Memory B cell (primary cell): Measurements from ENCODE around the gene C2CD4D.
"Not testable (repeated sequence)": the region's sequence is repeated elsewhere in the genome, so short reads cannot be mapped to it uniquely, and the experiment has no call there.

Source experiments
- ATAC-seq: fragments of 150-1000 bp; cut with Tn5 transposase; 2 replicates; pipeline ENCODE4 v1.10.0; 2021; ENCODE audit warnings: low read depth, mild to moderate bottlenecking, moderate library complexity
- DNase-seq, 2 donors: peaks; one replicate each; pipeline ENCODE4 v3.0.0; 2022; ENCODE audit warnings: low spot score in 2 of 2
- H3K27ac Mint-ChIP-seq: one replicate; pipeline ENCODE4 v1.8.0; 2022; ENCODE audit warnings: mild to moderate bottlenecking, moderate library complexity, mixed read lengths
- H3K27me3 Mint-ChIP-seq: one replicate; pipeline ENCODE4 v1.8.0; 2022; ENCODE audit warnings: mixed read lengths
- H3K36me3 Mint-ChIP-seq: one replicate; pipeline ENCODE4 v1.8.0; 2022; ENCODE audit warnings: mild to moderate bottlenecking, mixed read lengths
- H3K4me1 Mint-ChIP-seq: one replicate; pipeline ENCODE4 v1.8.0; 2022; ENCODE audit warnings: mixed read lengths
- H3K4me3 Mint-ChIP-seq: one replicate; pipeline ENCODE4 v1.8.0; 2022; ENCODE audit warnings: mild to moderate bottlenecking, moderate library complexity, mixed read lengths
- H3K9me3 Mint-ChIP-seq: one replicate; pipeline ENCODE4 v1.8.0; 2022; ENCODE audit warnings: mixed read lengths

The C2CD4D gene

DNA sequence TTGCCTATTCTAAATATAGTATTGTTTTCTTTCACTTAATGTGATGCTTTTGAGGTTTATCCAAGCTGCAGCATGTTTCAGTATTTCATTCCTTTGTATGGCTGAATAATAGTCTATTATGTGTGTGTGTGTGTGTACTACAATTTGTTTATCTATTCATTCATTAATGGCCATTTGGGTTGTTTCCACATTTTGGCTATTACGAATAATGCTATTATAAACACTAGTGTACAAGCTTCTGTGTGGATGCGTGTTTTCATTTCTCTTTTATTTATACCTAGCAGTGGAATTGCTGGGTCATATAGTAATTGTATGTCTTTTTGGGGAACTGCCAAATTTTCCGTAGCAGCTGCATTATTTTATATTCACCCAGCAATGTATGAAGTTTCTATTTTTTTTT, 28.9 kb upstream of the C2CD4D start:
- Mint-ChIP-seq H3K27ac (no peak overlapping the region), H3K9me3 (no peaks in the 10 kb centered on the region)
- ATAC-seq = no peak

DNA sequence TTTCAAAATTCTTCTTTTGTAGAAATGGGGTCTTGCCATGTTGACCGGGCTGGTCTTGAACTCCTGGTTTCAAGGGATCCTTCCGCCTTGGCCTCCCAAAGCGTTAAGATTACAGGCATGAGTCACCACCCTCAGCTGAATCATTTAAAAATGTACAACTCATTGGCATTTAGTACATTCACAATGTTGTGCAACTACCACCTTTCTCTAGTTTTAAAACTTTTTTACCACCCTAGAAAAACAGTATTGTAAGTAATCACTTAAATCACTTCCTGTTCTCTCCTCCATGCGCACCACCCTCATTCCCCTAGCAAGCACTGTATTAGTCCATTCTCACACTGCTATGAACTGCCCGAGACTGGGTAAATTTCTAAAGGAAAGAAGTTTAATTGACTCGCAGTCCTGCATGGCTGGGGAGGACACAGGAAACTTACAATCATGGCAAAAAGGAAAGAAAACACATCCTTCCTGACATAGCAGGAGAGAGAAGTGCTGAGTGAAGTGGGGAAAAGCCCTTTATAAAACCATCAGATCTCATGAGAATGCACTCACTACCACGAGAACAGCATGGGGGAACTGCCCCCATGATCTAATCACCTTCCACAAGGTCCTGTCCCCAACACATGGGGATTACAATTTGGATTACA, 28.3 kb upstream of the C2CD4D start:
- DNase-seq (no peak), ATAC-seq (no peak)
- no peak overlapping the region for H3K4me3 Mint-ChIP-seq
- H3K27ac Mint-ChIP-seq = no peak overlapping the region
- peaks cover 5% of the 10 kb centered on the region for H3K27me3 Mint-ChIP-seq
- no peaks in the 10 kb centered on the region for H3K4me1 Mint-ChIP-seq
- no peaks in the 10 kb centered on the region for H3K36me3 Mint-ChIP-seq
- H3K9me3 Mint-ChIP-seq = no peaks in the 10 kb centered on the region

More for the DNA sequence above, 28.9 kb upstream of the C2CD4D start:
- Mint-ChIP-seq H3K27me3 (peaks cover 5% of the 10 kb centered on the region), H3K4me1 (no peaks in the 10 kb centered on the region), H3K36me3 (no peaks in the 10 kb centered on the region), H3K4me3 (no peak overlapping the region)
- DNase-seq = no peak

DNA sequence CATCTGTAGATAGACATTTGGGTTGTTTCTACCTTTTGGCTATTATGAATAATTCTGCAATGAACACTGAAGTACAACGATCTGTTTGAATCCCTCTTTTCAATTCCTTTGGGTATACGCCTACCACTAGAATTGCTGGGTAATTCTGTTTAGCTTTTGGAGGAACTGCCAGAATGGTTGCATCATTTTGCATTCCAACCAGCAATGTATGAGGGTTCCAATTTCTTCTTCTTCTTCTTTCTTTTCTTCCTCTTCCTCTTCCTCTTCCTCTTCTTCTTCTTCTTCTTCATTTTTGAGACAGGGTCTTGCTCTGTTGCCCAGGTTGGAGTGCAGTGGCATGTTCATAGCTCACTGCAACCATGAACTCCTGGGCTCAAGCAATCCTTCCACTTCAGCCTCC, 27.7 kb upstream of the C2CD4D start:
- H3K4me1 Mint-ChIP-seq = no peaks in the 10 kb centered on the region
- peaks cover 8% of the 10 kb centered on the region for H3K27me3 Mint-ChIP-seq
- no peaks in the 10 kb centered on the region for H3K36me3 Mint-ChIP-seq
- ATAC-seq = no peak
- no peak overlapping the region for H3K27ac Mint-ChIP-seq
- no peaks in the 10 kb centered on the region for H3K9me3 Mint-ChIP-seq
- DNase-seq = no peak
- no peak overlapping the region for H3K4me3 Mint-ChIP-seq

DNA sequence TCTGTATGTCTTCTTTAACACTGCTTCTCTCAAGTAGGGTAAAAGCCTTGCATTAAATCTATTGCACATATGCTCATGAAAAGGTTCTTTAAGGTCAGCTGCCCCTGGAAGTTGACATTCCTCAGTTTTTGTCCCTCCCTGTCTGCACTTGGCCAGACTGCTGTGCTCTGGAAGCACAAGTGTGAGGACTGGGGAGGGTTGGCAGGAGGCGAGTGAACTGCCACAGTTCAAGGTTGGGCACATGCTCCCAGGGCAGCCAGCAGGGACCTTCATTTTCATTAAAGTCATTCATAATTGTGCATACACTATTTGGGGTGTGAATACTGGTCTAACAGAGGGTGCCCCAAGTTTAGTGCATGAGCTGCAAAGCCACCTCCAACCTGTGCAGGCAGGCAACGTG, 24.8 kb upstream of the C2CD4D start:
- no peaks in the 10 kb centered on the region for H3K36me3 Mint-ChIP-seq
- H3K4me3 Mint-ChIP-seq = no peak overlapping the region
- no peak for DNase-seq
- ATAC-seq = no peak
- H3K9me3 Mint-ChIP-seq = no peaks in the 10 kb centered on the region
- H3K27me3 Mint-ChIP-seq = peaks cover 11% of the 10 kb centered on the region
- H3K27ac Mint-ChIP-seq = no peak overlapping the region
- peaks cover 7% of the 10 kb centered on the region for H3K4me1 Mint-ChIP-seq

DNA sequence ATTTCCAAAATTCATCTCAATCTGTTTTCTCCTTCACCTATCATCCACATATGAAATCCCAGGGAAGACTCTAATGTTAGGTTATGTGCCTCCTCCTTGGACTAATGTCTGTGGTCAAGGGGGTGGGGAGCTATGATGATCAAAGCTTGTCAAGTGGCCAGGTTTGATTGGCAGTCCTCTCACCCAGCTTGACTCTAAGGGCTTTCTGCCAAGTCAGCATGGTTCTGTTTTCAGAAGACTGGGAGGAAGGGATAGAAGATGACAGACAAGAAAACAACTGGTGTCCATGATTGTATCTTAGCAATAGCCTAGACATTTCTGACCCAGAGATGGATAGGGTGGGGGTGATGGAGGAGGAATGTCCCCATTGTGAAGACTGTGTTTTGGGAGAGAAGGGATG, 23.0 kb upstream of the C2CD4D start:
- Mint-ChIP-seq H3K27me3 (peaks cover 11% of the 10 kb centered on the region), H3K27ac (no peak overlapping the region)

DNA sequence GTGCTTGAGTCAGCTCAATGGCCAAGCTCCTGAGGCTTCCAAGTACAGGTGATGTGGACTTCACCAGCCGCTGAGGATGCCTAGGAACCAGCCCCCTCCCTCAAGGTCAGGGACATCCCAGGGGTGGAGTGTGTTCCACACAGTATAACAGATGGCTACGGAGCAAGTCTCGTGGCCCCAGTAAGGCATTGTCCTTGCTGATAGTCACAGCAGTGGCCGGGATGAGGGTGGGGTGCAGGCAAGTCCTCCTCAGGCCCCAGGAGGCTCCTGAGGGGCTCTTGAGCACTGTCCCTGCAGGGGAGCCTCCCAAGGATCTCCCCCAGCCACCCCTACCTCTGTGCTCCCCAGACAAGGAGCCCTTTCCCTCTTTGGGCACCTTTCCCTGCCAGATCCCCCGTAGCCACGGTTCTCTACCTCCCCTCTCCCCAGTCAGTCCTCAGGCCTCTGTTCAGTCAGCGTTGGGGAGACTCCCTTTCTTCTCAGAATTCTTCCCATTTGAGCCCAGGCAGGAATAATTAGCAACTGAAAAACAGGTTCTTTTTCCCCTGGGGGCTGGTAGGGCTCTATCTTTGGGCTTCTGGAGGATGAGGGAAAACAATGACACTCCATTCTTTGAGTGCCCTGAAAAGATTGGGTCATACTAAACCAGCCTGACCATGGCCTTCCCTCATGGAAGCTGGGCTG, 21.0 kb upstream of the C2CD4D start:
- peaks cover 9% of the 10 kb centered on the region for H3K27me3 Mint-ChIP-seq
- H3K4me1 Mint-ChIP-seq = peaks cover 7% of the 10 kb centered on the region
- DNase-seq (no peak), ATAC-seq (no peak)
- no peak overlapping the region for H3K4me3 Mint-ChIP-seq
- no peaks in the 10 kb centered on the region for H3K36me3 Mint-ChIP-seq
- H3K9me3 Mint-ChIP-seq = no peaks in the 10 kb centered on the region
- no peak overlapping the region for H3K27ac Mint-ChIP-seq

More for the DNA sequence above, 23.0 kb upstream of the C2CD4D start:
- no peak overlapping the region for H3K4me3 Mint-ChIP-seq
- ATAC-seq (no peak), DNase-seq (no peak)
- H3K9me3 Mint-ChIP-seq = no peaks in the 10 kb centered on the region
- H3K36me3 Mint-ChIP-seq = no peaks in the 10 kb centered on the region
- H3K4me1 Mint-ChIP-seq = peaks cover 7% of the 10 kb centered on the region

DNA sequence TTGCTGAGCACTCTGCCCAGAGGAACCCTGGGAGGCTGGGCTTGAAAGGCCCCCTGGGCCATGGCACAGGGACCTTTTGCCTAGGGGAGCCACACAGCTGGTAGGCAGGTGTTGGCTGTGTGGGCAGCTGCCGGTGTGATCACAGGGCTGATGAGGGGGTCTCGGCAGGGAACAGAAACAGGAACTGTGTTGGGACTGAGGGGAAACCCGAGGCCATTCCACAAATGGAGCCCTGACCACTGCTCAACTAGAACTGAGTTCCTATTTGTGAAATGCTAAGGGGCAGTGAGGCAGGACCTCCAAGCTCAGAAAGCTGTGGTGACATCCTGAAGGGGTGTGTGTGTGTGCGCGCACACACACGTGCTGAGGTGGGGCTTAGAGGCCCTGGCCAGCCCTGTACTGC, 20.3 kb upstream of the C2CD4D start:
- DNase-seq = no peak
- peak; percentile 48 for ATAC-seq
- Mint-ChIP-seq H3K27me3 (peaks cover 6% of the 10 kb centered on the region), H3K36me3 (no peaks in the 10 kb centered on the region), H3K27ac (no peak overlapping the region), H3K4me1 (peaks cover 7% of the 10 kb centered on the region), H3K9me3 (no peaks in the 10 kb centered on the region), H3K4me3 (no peak overlapping the region)

DNA sequence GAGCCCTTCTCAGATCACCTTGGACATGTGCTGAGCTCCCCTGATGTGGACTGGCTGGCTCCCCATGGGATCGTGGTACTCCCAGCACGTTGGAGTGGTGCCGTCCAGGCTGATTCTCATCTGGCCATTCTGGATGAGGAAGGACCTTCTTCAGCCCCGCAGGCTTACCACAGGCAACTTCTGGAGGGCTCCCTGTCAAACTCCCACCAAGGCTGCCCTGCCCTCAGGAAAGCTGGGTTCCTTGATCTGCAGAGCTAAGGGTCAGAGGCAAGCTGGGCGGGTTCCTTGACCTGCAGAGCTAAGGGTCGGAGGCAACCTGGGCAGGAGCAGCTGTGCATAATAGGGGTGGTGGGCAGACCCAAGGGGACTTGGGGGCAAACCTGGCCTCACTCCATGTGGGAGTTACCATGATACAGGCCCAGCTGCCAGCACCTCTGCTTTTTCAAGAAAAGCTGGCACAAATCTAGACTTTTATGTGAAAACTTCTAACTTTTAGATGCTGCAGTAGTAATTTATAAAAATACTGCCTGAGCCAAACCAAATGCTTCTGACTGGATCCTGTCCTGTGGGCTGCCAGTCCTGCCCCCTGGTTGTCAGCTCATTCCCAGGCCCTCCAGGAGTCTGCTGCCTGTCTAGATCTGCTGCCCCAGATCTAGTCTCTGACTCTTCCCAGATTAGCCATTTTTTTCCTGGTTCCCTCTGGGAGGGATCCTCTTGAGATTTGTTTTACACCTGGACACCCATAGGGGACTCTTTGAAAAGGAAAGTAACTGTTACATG, 19.5 kb upstream of the C2CD4D start:
- peaks cover 7% of the 10 kb centered on the region for H3K4me1 Mint-ChIP-seq
- DNase-seq = no peak
- H3K27me3 Mint-ChIP-seq = peaks cover 6% of the 10 kb centered on the region
- H3K36me3 Mint-ChIP-seq = no peaks in the 10 kb centered on the region
- no peak overlapping the region for H3K4me3 Mint-ChIP-seq
- H3K27ac Mint-ChIP-seq = no peak overlapping the region
- no peaks in the 10 kb centered on the region for H3K9me3 Mint-ChIP-seq
- ATAC-seq = no peak

DNA sequence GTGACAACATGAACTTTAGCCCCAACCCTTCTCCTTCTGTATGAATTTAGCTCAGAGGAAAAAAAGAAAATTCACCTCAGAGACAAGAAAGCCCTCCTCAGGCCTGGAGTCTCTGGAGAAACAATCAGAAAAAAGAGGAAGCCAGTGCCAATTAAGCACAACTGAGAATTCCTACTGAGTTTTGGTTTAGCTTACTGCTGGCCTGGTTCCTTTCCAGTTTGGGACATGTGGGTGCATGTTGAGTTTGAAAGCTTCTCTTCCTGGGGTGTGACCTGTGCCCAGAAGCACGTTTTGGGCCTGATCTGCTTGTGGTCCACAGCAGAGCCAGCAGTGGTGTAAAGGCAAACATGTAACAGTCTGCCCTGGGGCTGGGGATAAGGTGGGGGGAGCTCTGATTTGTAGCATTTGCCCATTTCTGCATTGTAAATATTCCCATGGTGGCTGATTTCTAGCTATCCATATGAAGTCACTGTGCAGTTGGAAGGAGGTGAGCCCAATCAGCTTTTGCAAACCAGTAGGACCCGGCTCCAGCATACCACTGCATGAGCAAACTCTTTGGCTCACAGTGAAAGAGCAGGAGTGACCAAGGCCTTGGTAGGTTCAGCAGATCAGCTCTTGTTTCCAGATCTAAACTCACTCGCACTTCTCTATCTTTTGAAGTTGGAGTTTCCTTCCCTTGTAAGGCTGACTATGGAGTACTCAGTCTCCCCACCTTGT, 18.6 kb upstream of the C2CD4D start:
- Mint-ChIP-seq H3K4me3 (no peak overlapping the region), H3K36me3 (no peaks in the 10 kb centered on the region), H3K9me3 (no peaks in the 10 kb centered on the region), H3K27me3 (peaks cover 6% of the 10 kb centered on the region), H3K27ac (no peak overlapping the region), H3K4me1 (peaks cover 7% of the 10 kb centered on the region)
- ATAC-seq = no peak
- DNase-seq = no peak

DNA sequence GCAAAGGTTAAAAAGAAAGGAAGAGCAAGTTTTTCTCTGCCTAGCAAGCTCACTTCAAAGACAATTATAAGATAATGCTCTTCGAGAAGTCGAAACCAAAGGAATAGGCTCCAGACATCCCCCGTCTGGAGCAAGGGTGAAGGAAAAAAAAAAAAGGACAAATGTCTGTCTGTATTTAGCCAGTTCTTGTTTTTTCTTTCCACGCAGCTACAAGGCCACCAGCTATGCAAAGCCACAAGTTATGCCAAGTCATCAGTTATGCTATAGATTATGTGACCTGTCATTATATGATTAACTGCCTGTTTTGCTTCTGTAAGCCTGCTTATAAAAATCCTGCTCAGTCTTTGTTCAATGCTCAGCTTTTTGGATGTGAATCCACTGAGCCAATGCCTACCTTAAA, 16.3 kb upstream of the C2CD4D start:
- H3K9me3 Mint-ChIP-seq = no peaks in the 10 kb centered on the region
- peaks cover 6% of the 10 kb centered on the region for H3K27me3 Mint-ChIP-seq
- DNase-seq = no peak
- no peaks in the 10 kb centered on the region for H3K36me3 Mint-ChIP-seq
- no peak for ATAC-seq
- H3K27ac Mint-ChIP-seq = no peak overlapping the region
- no peak overlapping the region for H3K4me3 Mint-ChIP-seq
- H3K4me1 Mint-ChIP-seq = peaks cover 7% of the 10 kb centered on the region

DNA sequence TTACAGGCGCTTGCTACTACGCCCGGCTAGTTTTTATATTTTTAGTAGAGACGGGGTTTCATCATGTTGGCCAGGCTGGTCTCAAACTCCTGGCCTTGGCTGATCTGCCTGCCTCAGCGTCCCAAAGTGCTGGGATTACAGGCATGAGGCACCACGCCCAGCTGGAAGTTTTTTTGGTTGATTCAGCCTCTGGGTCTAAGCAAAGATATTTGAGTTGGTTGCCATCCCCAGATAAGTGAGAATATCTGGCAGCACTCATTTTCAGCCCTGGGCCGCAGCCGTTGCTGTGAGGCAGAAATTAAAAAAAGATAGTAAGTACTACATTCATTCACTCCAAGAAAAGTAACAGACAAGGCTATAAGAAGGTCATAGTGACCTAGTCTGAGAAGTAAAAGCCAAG, 15.9 kb upstream of the C2CD4D start:
- not testable (repeated sequence) for DNase-seq, H3K27ac Mint-ChIP-seq, H3K9me3 Mint-ChIP-seq, H3K4me1 Mint-ChIP-seq, H3K4me3 Mint-ChIP-seq, ATAC-seq, H3K27me3 Mint-ChIP-seq, H3K36me3 Mint-ChIP-seq

DNA sequence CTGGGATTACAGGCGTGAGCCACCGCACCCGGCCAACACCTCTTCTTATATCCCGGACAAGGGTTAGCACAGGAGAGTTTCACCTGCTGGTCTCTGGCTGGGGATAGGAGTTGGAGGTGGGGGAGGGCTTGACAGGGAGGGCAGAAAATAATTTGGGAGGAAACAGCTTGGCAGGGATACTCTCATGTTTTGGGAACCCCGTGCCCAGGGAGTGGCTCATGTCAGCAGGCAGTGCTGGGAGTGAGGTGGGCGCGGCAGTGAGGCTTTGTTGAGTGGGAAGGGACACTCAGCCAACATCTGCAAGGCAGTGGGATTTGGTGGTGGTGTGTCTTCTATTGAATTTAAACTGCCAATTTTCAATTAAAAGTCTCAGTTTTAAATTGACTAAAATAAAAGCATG, 15.0 kb upstream of the C2CD4D start:
- H3K4me3 Mint-ChIP-seq = no peak overlapping the region
- no peaks in the 10 kb centered on the region for H3K9me3 Mint-ChIP-seq
- no peak for DNase-seq
- no peak overlapping the region for H3K27ac Mint-ChIP-seq
- no peak for ATAC-seq
- no peaks in the 10 kb centered on the region for H3K36me3 Mint-ChIP-seq
- peaks cover 12% of the 10 kb centered on the region for H3K27me3 Mint-ChIP-seq
- H3K4me1 Mint-ChIP-seq = peaks cover 1% of the 10 kb centered on the region

DNA sequence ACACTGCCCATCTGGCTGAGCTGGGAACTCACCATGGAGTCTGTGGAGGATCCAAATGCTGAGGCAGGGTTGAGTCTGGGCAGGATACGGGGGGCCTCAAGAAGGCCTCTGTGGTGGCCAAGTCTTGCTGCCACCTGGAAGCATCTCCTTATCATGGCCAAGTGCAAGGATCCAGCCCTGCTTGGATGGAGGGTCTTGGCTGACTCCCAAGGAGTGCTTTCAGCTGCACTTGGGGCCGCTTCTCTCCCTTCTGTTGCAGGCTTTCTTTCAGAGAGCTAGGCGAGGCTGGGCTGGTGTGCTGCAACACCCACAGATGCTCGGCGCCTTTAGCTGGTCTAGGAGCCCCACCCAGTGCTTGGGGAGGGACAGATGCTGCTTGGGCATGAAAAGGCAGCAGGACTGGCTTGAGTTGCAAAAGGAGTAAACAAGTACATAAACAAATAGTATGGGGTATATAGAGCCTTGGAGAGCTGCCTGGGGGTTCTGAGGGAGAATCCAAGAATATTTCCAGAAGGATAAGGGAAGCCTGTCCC, 13.9 kb upstream of the C2CD4D start, which contains the start of gene THEM5:
THEM5 (minus strand) TSS at position 302 of the 533 bp plus-strand sequence; CDS start at position 155, 147 bp downstream.
- peaks cover 16% of the 10 kb centered on the region for H3K27me3 Mint-ChIP-seq
- H3K4me1 Mint-ChIP-seq = no peaks in the 10 kb centered on the region
- no peaks in the 10 kb centered on the region for H3K9me3 Mint-ChIP-seq
- no peaks in the 10 kb centered on the region for H3K36me3 Mint-ChIP-seq
- H3K27ac Mint-ChIP-seq = no peak within 1 kb of the TSS
- H3K4me3 Mint-ChIP-seq = no peak within 1 kb of the TSS
- ATAC-seq (no peak), DNase-seq (no peak)

DNA sequence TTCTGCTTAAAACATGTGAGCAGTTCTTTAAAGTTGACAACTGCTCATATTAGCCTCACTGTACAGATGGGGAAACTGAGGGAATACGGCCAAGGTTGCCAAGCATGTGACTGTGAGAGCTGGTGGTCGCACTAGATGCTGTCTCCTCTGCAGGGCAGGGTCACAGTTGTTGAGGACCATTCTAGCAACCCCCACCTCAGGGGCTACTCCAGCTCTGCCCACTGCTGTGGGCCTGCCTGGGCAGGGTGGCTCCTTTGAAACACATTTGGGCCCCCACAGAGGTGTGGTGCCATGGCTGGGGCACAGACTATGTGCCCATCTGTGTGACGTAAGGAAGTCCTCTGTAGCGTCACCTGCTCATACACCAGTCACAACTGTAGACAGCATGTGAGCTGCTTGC, 13.1 kb upstream of the C2CD4D start:
- Mint-ChIP-seq H3K27me3 (peaks cover 16% of the 10 kb centered on the region), H3K4me3 (no peak overlapping the region), H3K4me1 (no peaks in the 10 kb centered on the region), H3K27ac (no peak overlapping the region), H3K36me3 (no peaks in the 10 kb centered on the region), H3K9me3 (no peaks in the 10 kb centered on the region)
- DNase-seq = no peak
- ATAC-seq = no peak
